T-cell (primary cell): Measurements from ENCODE around the gene RBM19. TPM values are rescaled to one million over a fixed set of nuclear protein-coding genes. Genes with fewer than 3 reads are reported as not detected.

Experiments
- ATAC-seq, 4 experiments: fragments of 200-7000 bp in 3 of 4; fragments of 150-1000 bp in 1 of 4; cut with Tn5 transposase; replicated peaks in 1 of 4; 1 replicate in 3 of 4; 2 replicates in 1 of 4; pipeline ENCODE4 v1.10.0; 2021; ENCODE audit warnings: moderate library complexity in 3 of 4, mild to moderate bottlenecking in 2 of 4, moderate number of reproducible peaks in 1 of 4
- CTCF ChIA-PET, 2 donors: fragments of 300-600 bp; sonication (Branson Sonifier 250); formaldehyde crosslinking; loops; one replicate each; lab custom pipeline; 2022; ENCODE audit warnings: antibody characterized with exemption in 2 of 2; lab: Charles Lee
- POLR2A ChIA-PET, 2 donors: fragments of 300-600 bp; sonication (Branson Sonifier 250); formaldehyde crosslinking; loops; one replicate each; lab custom pipeline; 2022; ENCODE audit warnings: antibody characterized with exemption in 2 of 2; lab: Charles Lee
- DNase-seq, 35 experiments: peaks; one replicate each; pipeline versions ENCODE4 v3.0.0 to v3.0.0-alpha.2; 2013 to 2023
- H3K27ac ChIP-seq: one replicate; pipeline ENCODE4 v1.5.1; 2013; ENCODE audit warnings: low read length
- H3K27me3 ChIP-seq, 2 experiments: replicated peaks in 1 of 2; 1 replicate in 1 of 2; 2 replicates in 1 of 2; pipeline versions ENCODE4 v1.6.1 to v1.7.0; 2013; ENCODE audit warnings: low read length in 1 of 2, mixed read lengths in 1 of 2; ENCODE audit not compliant: control insufficient read depth in 2 of 2, insufficient read depth in 2 of 2; ENCODE audit errors: extremely low read depth in 1 of 2
- H3K36me3 ChIP-seq, 2 donors: 1 replicate in 1 of 2; 2 replicates in 1 of 2; pipeline versions ENCODE4 v1.6.1 to v1.7.0; 2013; ENCODE audit warnings: low read length in 1 of 2; ENCODE audit not compliant: control insufficient read depth in 2 of 2, insufficient read depth in 1 of 2; ENCODE audit errors: extremely low read depth in 1 of 2
- H3K4me1 ChIP-seq, 2 experiments: 1 replicate in 1 of 2; 2 replicates in 1 of 2; pipeline versions ENCODE4 v1.6.1 to v1.7.0; 2013; ENCODE audit warnings: low read length in 2 of 2, mixed read lengths in 1 of 2; ENCODE audit not compliant: insufficient read depth in 2 of 2, control insufficient read depth in 1 of 2; ENCODE audit errors: extremely low read depth in 1 of 2
- H3K4me3 ChIP-seq, 2 donors: 1 replicate in 1 of 2; 2 replicates in 1 of 2; pipeline versions ENCODE4 v1.5.1 to v1.7.0; 2013; ENCODE audit warnings: mild to moderate bottlenecking in 2 of 2, low read length in 1 of 2, moderate library complexity in 1 of 2; ENCODE audit not compliant: control insufficient read depth in 1 of 2; ENCODE audit errors: extremely low read depth in 1 of 2
- H3K9me3 ChIP-seq: 2 replicates; pipeline ENCODE4 v1.7.0; 2013
- H3K27ac Mint-ChIP-seq, 2 donors: one replicate each; pipeline ENCODE4 v1.8.0; 2020 to 2021; ENCODE audit warnings: mild to moderate bottlenecking in 2 of 2, mixed read lengths in 2 of 2
- H3K27me3 Mint-ChIP-seq, 2 donors: one replicate each; pipeline ENCODE4 v1.8.0; 2021 to 2022; ENCODE audit warnings: mixed read lengths in 2 of 2
- H3K36me3 Mint-ChIP-seq: one replicate; pipeline ENCODE4 v1.8.0; 2021; ENCODE audit warnings: mixed read lengths
- H3K4me1 Mint-ChIP-seq, 3 donors: one replicate each; pipeline ENCODE4 v1.8.0; 2020 to 2022; ENCODE audit warnings: mixed read lengths in 3 of 3, mild to moderate bottlenecking in 1 of 3
- H3K4me3 Mint-ChIP-seq, 3 donors: one replicate each; pipeline ENCODE4 v1.8.0; 2020 to 2022; ENCODE audit warnings: mild to moderate bottlenecking in 3 of 3, mixed read lengths in 3 of 3, moderate library complexity in 3 of 3
- H3K9me3 Mint-ChIP-seq, 3 donors: one replicate each; pipeline ENCODE4 v1.8.0; 2020 to 2022; ENCODE audit warnings: mixed read lengths in 3 of 3
- whole genome bisulfite sequencing: methylation state at CpG from one replicate; pipeline ENCODE4 v1.1.5; 2013; ENCODE audit warnings: missing lambda C conversion rate; ENCODE audit not compliant: insufficient coverage; 5-methylcytosine and 5-hydroxymethylcytosine counted together
- total RNA-seq, 35 experiments: library from RNA in 6 of 35; stranded (reverse) in 6 of 35; fragments of 120-200 nt in 1 of 35; gene quantifications; one replicate each; pipeline versions ENCODE4 v1.2.1 to v1.2.4 and lab custom pipeline; 2013 to 2026

The RBM19 gene
- total RNA-seq, 5 donors from 2014 or later (not counting 1 experiment from before 2014, with no cell fraction given), result 57.9 to 80.3 (median 78.3) TPM

DNA sequence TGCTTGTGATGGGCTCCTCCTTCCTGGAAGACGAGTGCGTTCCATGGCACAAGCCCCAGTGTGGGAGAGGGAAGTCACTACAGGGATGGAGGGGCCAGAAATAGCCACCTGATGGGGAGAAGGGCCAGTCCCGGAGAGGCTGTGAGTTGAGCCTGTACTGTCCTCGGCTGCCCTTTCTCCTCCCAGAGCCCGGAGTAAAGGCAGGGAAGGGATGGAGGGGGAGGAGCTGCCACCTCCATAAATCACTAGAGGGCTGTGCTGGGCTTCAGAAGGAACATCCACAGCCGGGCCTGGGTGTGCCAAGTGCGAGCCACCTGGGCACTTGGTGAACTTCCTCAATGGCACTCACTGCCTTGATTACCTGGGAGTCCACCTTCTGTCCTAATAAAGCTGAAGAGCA is 110.1 kb downstream of the RBM19 start:
- Histone ChIP-seq H3K4me3 (no peak overlapping the region), H3K9me3 (no peaks in the 10 kb centered on the region), H3K4me1 (no peaks in the 10 kb centered on the region), H3K36me3 (peaks cover 9 to 56% of the 10 kb centered on the region in 2 donors), H3K27ac (no peak overlapping the region), H3K27me3 (no peaks in the 10 kb centered on the region)
- Mint-ChIP-seq H3K9me3 (no peaks in the 10 kb centered on the region), H3K4me1 (no peaks in the 10 kb centered on the region), H3K27ac (no peak overlapping the region), H3K4me3 (no peak overlapping the region), H3K27me3 (no peaks in the 10 kb centered on the region), H3K36me3 (peaks cover 44% of the 10 kb centered on the region)
- no peak for DNase-seq
- ATAC-seq, result no peak
- ChIA-PET POLR2A (no interaction called here), CTCF (no interaction called here)
- 100% methylated on average over 3 of the region's 7 CpGs for WGBS

DNA sequence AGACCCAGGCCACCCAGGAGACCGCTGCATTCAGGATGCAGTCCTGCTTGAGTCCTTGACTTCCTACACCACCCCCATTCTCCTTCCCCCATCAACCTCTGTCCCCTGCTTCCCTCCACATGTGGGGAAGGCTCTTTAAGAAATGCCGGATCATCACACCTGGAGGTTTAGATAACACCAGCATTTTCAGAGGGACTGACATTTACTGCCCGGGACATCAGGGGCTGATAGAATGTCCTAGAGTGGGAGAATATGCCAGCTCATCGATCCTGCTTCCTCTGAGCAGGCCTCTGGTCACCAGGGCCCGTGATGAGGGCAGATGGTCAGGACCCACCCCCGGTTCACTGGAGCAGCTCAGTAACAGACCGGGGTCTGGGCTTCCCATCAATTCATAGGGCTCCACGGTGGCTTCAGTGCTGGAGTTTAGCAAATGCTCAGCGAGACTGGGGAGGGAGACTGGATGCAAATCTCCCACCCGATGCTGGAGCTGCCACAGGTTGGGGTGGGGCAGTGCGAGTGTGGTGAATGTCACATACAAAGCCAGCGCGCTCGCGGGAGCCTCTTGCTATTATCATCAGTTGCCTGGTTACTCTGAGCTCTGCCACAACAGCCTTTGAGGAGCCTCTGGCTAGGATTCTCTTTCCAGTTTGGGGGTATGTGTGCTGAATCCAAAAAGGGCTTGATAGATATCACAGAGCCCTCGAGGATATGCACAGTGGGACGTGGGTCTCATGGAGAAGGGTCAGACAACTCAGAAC is 111.6 kb downstream of the RBM19 start:
- peaks cover 48% of the 10 kb centered on the region for H3K36me3 Mint-ChIP-seq

GRCh38 chr12:113853491-113853890 is 112.6 kb downstream of the RBM19 start:
- ATAC-seq (no peak), DNase-seq (no peak)
- Mint-ChIP-seq H3K9me3 (no peaks in the 10 kb centered on the region), H3K4me1 (peaks cover 0 to 4% (median 0%) of the 10 kb centered on the region in 3 donors), H3K36me3 (peaks cover 55% of the 10 kb centered on the region), H3K4me3 (no peak overlapping the region), H3K27me3 (no peaks in the 10 kb centered on the region), H3K27ac (no peak overlapping the region)
- 71% methylated on average over 2 of the region's 4 CpGs for WGBS
- H3K4me1 ChIP-seq, result no peaks in the 10 kb centered on the region
- no peaks in the 10 kb centered on the region for H3K27me3 ChIP-seq
- ChIA-PET CTCF (no interaction called here), POLR2A (no interaction called here)
- no peak overlapping the region for H3K27ac ChIP-seq
- peaks cover 11 to 50% of the 10 kb centered on the region in 2 donors for H3K36me3 ChIP-seq
- no peak overlapping the region for H3K4me3 ChIP-seq
- H3K9me3 ChIP-seq, result no peaks in the 10 kb centered on the region

More for the DNA sequence above, 111.6 kb downstream of the RBM19 start:
- Mint-ChIP-seq H3K4me1 (no peaks in the 10 kb centered on the region), H3K27me3 (no peaks in the 10 kb centered on the region), H3K4me3 (no peak overlapping the region), H3K9me3 (no peaks in the 10 kb centered on the region), H3K27ac (no peak overlapping the region)
- no peak overlapping the region for H3K27ac ChIP-seq
- CTCF ChIA-PET, result no interaction called here
- no peaks in the 10 kb centered on the region for H3K27me3 ChIP-seq
- 90% methylated on average over 12 of the region's 17 CpGs for WGBS
- no peak overlapping the region for H3K4me3 ChIP-seq
- peaks cover 17 to 55% of the 10 kb centered on the region in 2 donors for H3K36me3 ChIP-seq
- H3K9me3 ChIP-seq, result no peaks in the 10 kb centered on the region
- ATAC-seq (no peak), DNase-seq (no peak)
- POLR2A ChIA-PET, result no interaction called here
- H3K4me1 ChIP-seq, result no peaks in the 10 kb centered on the region

GRCh38 chr12:113852695-113853490 is 113.2 kb downstream of the RBM19 start:
- peaks cover 11 to 44% of the 10 kb centered on the region in 2 donors for H3K36me3 ChIP-seq
- H3K4me3 ChIP-seq, result no peak overlapping the region
- peaks cover 51% of the 10 kb centered on the region for H3K36me3 Mint-ChIP-seq
- H3K9me3 ChIP-seq, result no peaks in the 10 kb centered on the region
- no peaks in the 10 kb centered on the region for H3K9me3 Mint-ChIP-seq
- H3K27me3 ChIP-seq, result no peaks in the 10 kb centered on the region
- H3K27ac Mint-ChIP-seq, result no peak overlapping the region
- H3K27ac ChIP-seq, result no peak overlapping the region
- H3K27me3 Mint-ChIP-seq, result no peaks in the 10 kb centered on the region
- WGBS, result 93% methylated on average over 15 of the region's 24 CpGs
- DNase-seq, result no peak
- ChIA-PET CTCF (no interaction called here), POLR2A (no interaction called here)
- H3K4me1 ChIP-seq, result no peaks in the 10 kb centered on the region
- ATAC-seq, result no peak
- H3K4me3 Mint-ChIP-seq, result no peak overlapping the region
- H3K4me1 Mint-ChIP-seq, result peaks cover 0 to 4% (median 0%) of the 10 kb centered on the region in 3 donors

- no peaks in the 10 kb centered on the region for H3K27me3 Mint-ChIP-seq
- H3K4me1 Mint-ChIP-seq, result peaks cover 0 to 4% (median 0%) of the 10 kb centered on the region in 3 donors
- H3K36me3 ChIP-seq, result peaks cover 11 to 41% of the 10 kb centered on the region in 2 donors
Observed at GRCh38 chr12:113852264-113852663, 113.9 kb downstream of the RBM19 start.

DNA sequence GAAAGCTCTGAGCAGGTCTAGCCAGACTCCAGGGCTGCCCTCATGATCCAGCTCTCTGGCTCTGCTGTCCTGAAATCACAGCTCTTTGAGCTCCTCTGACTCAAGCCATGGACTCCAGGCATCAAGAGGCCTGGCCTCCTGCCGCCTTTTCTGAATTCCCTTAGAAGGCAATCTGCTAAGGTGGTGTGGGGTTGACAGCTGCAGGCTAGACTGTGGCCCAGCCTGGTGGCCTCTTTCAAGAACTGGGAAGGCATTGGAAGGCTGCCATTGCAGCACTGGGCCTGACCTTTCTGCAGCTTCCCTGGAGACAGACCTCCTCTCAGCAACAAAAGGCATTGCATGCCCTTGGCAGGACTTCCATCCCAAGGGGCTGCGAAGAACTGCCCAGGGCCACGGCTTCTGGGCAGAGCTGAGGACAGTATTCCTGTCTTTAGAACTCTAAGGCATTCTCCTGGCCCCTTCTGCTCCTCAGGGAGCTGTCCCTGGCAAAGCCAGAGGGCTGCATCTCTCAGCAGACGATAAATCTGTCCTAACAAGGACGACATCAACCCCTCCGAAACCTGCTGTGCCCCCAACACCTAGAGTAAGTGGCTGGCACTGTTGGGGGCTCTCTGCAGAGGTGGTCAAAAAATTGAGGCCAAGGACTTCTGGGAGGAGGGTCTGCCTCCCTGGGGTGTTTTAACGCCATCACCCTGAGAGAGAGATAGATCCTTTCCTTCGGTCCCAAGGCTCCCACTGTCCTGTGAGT is 115.6 kb downstream of the RBM19 start:
- peaks cover 45% of the 10 kb centered on the region for H3K36me3 Mint-ChIP-seq

More at GRCh38 chr12:113852264-113852663, 113.9 kb downstream of the RBM19 start:
- H3K36me3 Mint-ChIP-seq, result peaks cover 49% of the 10 kb centered on the region
- H3K27ac ChIP-seq, result no peak overlapping the region
- CTCF ChIA-PET, result no interaction called here
- H3K4me3 Mint-ChIP-seq, result no peak overlapping the region
- POLR2A ChIA-PET, result no interaction called here
- no peaks in the 10 kb centered on the region for H3K9me3 ChIP-seq
- no peak overlapping the region for H3K4me3 ChIP-seq
- H3K27me3 ChIP-seq, result no peaks in the 10 kb centered on the region
- 94% methylated on average over 4 of the region's 5 CpGs for WGBS
- no peaks in the 10 kb centered on the region for H3K9me3 Mint-ChIP-seq
- H3K4me1 ChIP-seq, result no peaks in the 10 kb centered on the region
- ATAC-seq (no peak), DNase-seq (no peak)
- no peak overlapping the region for H3K27ac Mint-ChIP-seq

More for the DNA sequence above, 115.6 kb downstream of the RBM19 start:
- no peaks in the 10 kb centered on the region for H3K27me3 Mint-ChIP-seq
- H3K4me3 Mint-ChIP-seq, result no peak overlapping the region
- Histone ChIP-seq H3K27me3 (no peaks in the 10 kb centered on the region), H3K27ac (no peak overlapping the region), H3K9me3 (no peaks in the 10 kb centered on the region), H3K4me1 (no peaks in the 10 kb centered on the region), H3K36me3 (peaks cover 11 to 24% of the 10 kb centered on the region in 2 donors), H3K4me3 (no peak overlapping the region)
- ATAC-seq (no peak), DNase-seq (no peak)
- no peaks in the 10 kb centered on the region for H3K9me3 Mint-ChIP-seq
- POLR2A ChIA-PET, result no interaction called here
- H3K4me1 Mint-ChIP-seq, result peaks cover 0 to 4% (median 0%) of the 10 kb centered on the region in 3 donors
- WGBS, result 97% methylated on average over 7 of the region's 8 CpGs
- CTCF ChIA-PET, result no interaction called here
- H3K27ac Mint-ChIP-seq, result no peak overlapping the region
